ENCODE measurements around the gene SBK1. TPM values are rescaled to one million over a fixed set of nuclear protein-coding genes. Genes with fewer than 3 reads are reported as not detected.
"Not testable (repeated sequence)": the region's sequence is repeated elsewhere in the genome, so short reads cannot be mapped to it uniquely, and the experiment has no call there.

The SBK1 gene
- total RNA-seq, 1 experiment from 2014 or later, result 0.45 TPM

- no peak for DNase-seq (ENCODE audit: low spot score)
Measured at GRCh38 chr16:28308794-28309584, 16.7 kb downstream of the SBK1 start.

- no peak for DNase-seq (ENCODE audit: low spot score)
Measured at GRCh38 chr16:28309811-28310311, 17.5 kb downstream of the SBK1 start.

GRCh38 chr16:28310796-28311195 is 18.5 kb downstream of the SBK1 start:
- no peak for DNase-seq (ENCODE audit: low spot score)

- no peak for DNase-seq (ENCODE audit: low spot score)
Measured at GRCh38 chr16:28311413-28311812, 19.1 kb downstream of the SBK1 start.

- DNase-seq (ENCODE audit: low spot score), result no peak
Measured at GRCh38 chr16:28311913-28312312, 19.6 kb downstream of the SBK1 start.

- DNase-seq (ENCODE audit: low spot score), result no peak
Measured at GRCh38 chr16:28312327-28312726, 20.0 kb downstream of the SBK1 start.

GRCh38 chr16:28313587-28313986 is 21.3 kb downstream of the SBK1 start:
- no peak for DNase-seq (ENCODE audit: low spot score)

- DNase-seq (ENCODE audit: low spot score), result no peak
Measured at GRCh38 chr16:28316054-28316453, 23.7 kb downstream of the SBK1 start.

- DNase-seq (ENCODE audit: low spot score), result peak; percentile 45
Measured at GRCh38 chr16:28317040-28317880, 24.9 kb downstream of the SBK1 start.

- no peak for DNase-seq (ENCODE audit: low spot score)
Measured at GRCh38 chr16:28318042-28318744, 25.9 kb downstream of the SBK1 start.

- no peak for DNase-seq (ENCODE audit: low spot score)
Measured at GRCh38 chr16:28319476-28320022, 27.2 kb downstream of the SBK1 start.

GRCh38 chr16:28320023-28320561 is 27.8 kb downstream of the SBK1 start:
- no peak for DNase-seq (ENCODE audit: low spot score)

- no peak for DNase-seq (ENCODE audit: low spot score)
Measured at GRCh38 chr16:28320741-28321140, 28.4 kb downstream of the SBK1 start.

GRCh38 chr16:28321700-28322411 is 29.5 kb downstream of the SBK1 start:
- DNase-seq (ENCODE audit: low spot score), result no peak

- DNase-seq (ENCODE audit: low spot score), result no peak
Measured at GRCh38 chr16:28324235-28324886, 32.0 kb downstream of the SBK1 start.

- DNase-seq (ENCODE audit: low spot score), result no peak
Measured at GRCh38 chr16:28324887-28325279, 32.6 kb downstream of the SBK1 start.

GRCh38 chr16:28326881-28327610 is 34.7 kb downstream of the SBK1 start:
- peak; percentile 50 for DNase-seq (ENCODE audit: low spot score)

- not testable (repeated sequence) for DNase-seq (ENCODE audit: low spot score)
Measured at GRCh38 chr16:28330232-28330631, 37.9 kb downstream of the SBK1 start.

GRCh38 chr16:28330981-28331380 is 38.7 kb downstream of the SBK1 start:
- DNase-seq (ENCODE audit: low spot score), result not testable (repeated sequence)

GRCh38 chr16:28332632-28333031 is 40.3 kb downstream of the SBK1 start:
- not testable (repeated sequence) for DNase-seq (ENCODE audit: low spot score)

Measured in A172 (cell line).